Eye (tissue), 1 donor: ENCODE data around the gene BPIFB4.
"Not testable (repeated sequence)": the region's sequence is repeated elsewhere in the genome, so short reads cannot be mapped to it uniquely, and the experiment has no call there.

ENCODE experiments used
- DNase-seq: peaks from one replicate; pipeline ENCODE4 v3.0.0-alpha.2; 2015

BPIFB4 gene

GRCh38 chr20:33079259-33079658 is at the start of gene BPIFB4:
BPIFB4 (plus strand) TSS chr20:33079643; CDS start chr20:33081527, 1,884 bp downstream.
- DNase-seq, result no peak

DNA sequence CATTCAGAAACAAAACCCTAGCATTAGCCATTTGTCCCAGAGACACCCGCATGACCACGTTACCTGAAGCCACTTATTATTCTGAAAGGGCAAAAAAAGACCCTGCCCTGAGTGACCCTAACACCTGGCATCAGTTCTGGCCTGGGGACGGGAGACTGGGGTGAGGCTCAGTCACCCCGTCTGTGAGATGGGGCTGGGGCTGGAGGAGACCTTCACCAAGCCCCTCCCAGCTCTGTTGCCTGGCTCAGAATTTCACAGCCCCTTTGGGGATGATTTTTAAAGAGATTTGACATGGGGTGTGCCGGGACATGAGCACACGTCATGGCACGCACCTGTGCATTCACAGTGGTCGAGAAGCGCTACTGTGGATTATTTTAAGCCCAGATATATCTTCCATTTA is 49.4 kb upstream of the BPIFB4 start:
- DNase-seq, result no peak

DNA sequence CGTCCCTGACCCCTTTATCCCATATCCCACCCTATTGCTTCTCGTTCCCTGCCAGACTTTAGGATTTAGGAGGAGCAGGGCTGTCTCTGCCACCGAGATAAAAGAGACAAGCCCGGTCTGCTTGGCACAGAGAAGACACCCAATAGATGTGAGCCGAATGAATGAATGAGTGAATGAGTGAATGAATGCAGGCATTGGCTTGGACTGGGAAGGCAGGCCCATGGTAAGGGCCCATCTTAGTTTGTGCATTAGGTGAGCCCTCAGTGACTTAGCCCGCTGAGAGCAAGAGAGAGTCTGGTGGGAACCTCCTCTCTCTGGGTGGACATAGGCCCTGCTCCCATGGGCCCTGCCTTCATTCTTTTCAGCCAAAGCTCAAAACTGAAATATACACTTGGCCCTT is 48.9 kb upstream of the BPIFB4 start:
- DNase-seq, result no peak

- DNase-seq, result no peak
Measured at GRCh38 chr20:33031531-33031930, 47.9 kb upstream of the BPIFB4 start, which contains the start of gene BPIFB6. BPIFB6 (plus strand) TSS chr20:33031648; CDS start chr20:33031648, 0 bp downstream.

DNA sequence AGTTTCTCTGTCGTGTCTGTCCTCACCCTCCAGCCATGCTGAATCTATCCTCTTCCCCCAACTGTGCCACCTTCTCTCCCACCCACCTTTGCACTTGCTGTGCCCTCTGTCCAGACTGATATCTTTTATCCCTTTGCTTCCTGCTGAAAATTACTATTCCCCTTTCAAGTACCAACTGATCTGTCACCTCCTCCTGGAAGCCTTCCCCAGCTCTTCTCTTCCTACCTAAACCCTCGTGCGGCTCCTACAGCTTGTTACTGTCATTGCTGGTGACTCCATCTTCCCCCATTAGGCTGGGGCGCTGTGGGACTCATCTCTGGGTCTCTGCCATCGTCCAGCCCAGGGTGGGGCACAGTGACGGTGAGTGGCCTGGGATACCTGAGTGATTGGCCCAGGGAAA is 46.9 kb upstream of the BPIFB4 start:
- no peak for DNase-seq

GRCh38 chr20:33033381-33033780 is 46.1 kb upstream of the BPIFB4 start:
- DNase-seq, result no peak

DNA sequence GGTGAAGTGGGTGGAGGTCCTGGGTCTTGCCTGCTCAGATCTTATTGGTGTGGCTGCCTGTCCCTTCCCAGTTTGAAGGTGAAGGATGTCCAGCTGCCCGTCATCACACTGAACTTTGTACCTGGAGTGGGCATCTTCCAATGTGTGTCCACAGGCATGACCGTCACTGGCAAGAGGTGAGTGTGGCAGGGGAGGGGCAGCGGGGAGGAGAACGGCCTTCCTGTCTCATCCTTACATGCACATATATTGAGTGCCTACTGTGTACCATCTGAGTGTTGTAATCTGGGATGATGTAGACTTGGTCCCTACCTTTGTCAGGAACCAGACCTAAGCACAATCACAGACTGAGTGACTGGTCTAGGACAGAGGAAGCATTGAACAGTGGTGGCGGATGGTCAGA is 45.3 kb upstream of the BPIFB4 start:
- DNase-seq, result no peak

- DNase-seq, result no peak
Measured at GRCh38 chr20:33034901-33035492, 44.4 kb upstream of the BPIFB4 start.

DNA sequence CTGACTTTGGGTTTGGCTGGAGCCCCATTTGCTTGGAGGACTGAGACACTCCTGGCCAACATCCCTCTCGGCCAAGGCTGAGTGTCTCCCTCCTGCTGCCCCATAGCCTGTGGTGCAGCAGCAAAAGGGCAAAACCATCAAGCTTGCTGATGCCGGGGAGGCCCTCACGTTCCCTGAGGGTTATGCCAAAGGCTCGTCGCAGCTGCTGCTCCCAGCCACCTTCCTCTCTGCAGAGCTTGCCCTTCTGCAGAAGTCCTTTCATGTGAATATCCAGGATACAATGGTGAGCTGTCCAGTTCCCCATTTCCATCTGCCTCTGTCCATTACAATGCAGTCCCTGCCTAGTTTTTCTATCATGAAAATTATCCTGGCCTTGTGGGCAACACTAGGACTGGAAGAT is 42.0 kb upstream of the BPIFB4 start:
- no peak for DNase-seq

DNA sequence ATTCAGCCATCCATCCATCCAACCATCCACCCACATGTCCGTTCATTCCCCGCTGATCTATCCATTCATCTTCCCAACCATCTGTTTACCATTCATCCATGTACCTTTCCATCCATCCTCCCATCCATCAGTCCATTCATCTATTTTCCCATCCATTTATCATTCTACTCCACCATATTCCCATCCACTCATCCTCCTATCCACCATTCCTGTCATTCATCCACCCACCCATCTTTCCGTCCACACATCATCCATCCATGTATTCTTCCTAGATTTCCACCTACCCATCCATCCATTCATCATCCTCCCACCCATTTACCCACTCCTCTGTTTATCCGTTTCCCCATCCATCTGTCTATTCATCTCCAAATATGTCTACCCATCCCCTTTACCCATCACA is 41.2 kb upstream of the BPIFB4 start:
- DNase-seq, result no peak

DNA sequence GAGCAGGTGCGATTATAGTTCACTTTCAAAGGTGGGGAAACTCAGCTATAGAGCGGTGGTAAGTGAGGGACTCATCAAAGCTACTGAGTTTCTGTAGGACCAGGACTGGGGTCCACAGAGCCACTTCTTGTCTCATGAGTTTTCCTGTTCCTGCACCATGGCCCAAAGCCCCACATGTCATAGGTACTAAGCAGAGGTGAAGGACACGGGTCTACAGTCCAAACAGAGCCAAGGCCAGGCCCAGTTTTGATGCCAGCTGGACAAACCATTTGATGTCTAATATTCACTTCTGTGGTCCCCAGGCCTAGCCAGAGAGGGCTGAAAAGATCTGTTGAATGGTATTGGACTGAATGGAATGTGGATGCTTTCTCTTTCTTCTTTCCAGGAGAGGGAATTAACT is 37.0 kb upstream of the BPIFB4 start:
- no peak for DNase-seq

GRCh38 chr20:33042983-33043730 is 36.3 kb upstream of the BPIFB4 start:
- DNase-seq, result no peak

GRCh38 chr20:33043731-33044181 is 35.7 kb upstream of the BPIFB4 start:
- no peak for DNase-seq

GRCh38 chr20:33045129-33045721 is 34.2 kb upstream of the BPIFB4 start:
- DNase-seq, result not testable (repeated sequence)

- DNase-seq, result no peak
Measured at GRCh38 chr20:33046412-33046811, 33.0 kb upstream of the BPIFB4 start.

DNA sequence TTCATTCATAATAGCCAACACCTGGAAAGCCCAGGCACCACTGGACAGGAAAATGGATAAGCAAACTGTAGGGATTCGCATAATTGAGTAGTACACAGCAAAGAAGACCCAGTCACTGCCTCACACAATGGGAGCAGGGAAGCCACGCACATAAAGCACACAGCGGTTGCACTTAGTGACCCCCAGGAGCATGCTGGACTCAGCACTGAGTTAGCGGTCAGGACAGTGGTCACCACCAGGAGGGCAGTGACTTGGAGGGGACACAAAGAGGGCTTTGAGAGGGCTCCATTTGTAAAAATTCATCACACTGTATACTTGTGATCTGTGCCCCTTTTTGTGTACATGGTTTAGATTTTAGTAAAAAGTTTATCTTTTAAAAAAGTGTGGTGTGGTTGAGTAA is 28.1 kb upstream of the BPIFB4 start:
- DNase-seq, result no peak

DNA sequence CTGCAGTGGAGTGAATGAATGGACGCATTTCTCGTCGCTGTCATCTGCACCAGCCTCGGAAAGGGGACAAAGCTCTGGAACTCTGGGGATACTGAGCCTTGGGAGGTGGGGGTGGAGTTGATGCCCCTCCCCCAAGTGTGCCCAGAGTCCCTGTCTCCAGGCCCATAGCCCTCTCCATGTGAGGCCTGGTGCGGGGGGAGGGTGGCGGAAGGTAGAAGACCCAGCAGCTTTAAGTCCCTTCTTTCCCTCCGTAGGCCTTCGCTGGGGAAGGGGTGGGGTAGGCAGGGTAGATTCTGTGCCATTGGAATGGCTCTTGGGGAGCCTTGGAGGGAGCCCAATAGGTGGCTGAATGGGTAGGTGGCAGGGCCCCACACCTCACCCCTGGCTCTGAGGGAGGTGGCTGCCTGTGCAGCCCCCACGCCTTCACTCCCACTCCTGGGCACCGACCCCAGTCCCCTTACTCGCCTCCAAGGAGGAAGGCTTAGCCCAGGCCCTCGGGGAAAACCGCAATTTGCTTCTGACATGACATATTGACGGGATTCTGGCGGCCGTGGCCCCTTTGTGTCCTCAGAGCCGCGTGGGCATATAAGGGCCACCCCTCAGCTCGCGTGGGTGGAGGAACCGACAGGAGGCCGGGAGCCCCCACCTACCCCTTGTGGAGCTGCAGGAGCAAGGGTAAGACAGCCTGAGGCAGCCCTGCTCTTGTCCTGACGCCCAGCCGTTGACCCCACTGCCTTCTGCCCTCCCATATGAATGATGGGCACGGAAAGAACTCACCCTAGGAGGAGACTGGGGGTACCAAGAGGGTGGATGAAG is 25.9 kb upstream of the BPIFB4 start, which contains the start of gene BPIFB3:
TSS of gene BPIFB3 (plus strand) at position 613 of the 816 bp plus-strand sequence. CDS start 1,533 bp downstream, outside the sequence.
- no peak for DNase-seq

GRCh38 chr20:33054381-33054780 is 25.1 kb upstream of the BPIFB4 start:
- no peak for DNase-seq

- no peak for DNase-seq
Measured at GRCh38 chr20:33054791-33055190, 24.7 kb upstream of the BPIFB4 start.

DNA sequence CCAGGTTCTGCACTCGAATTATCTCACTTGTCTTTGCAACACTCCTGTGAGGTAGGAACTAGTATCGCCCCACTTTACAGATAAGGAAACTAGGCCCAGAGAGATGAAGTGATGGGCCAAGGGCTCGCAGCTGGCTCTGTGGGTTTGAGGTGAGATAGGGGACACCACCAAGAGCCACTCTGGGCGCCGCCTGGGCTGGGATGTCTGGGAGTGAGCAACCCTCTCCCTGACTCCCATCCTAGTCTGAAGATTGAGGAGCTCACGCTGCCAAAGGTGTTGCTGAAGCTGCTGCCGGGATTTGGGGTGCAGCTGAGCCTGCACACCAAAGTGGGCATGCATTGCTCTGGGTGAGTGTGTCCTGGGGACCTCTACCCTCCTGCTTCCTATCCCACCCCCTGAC is 20.3 kb upstream of the BPIFB4 start:
- no peak for DNase-seq

DNA sequence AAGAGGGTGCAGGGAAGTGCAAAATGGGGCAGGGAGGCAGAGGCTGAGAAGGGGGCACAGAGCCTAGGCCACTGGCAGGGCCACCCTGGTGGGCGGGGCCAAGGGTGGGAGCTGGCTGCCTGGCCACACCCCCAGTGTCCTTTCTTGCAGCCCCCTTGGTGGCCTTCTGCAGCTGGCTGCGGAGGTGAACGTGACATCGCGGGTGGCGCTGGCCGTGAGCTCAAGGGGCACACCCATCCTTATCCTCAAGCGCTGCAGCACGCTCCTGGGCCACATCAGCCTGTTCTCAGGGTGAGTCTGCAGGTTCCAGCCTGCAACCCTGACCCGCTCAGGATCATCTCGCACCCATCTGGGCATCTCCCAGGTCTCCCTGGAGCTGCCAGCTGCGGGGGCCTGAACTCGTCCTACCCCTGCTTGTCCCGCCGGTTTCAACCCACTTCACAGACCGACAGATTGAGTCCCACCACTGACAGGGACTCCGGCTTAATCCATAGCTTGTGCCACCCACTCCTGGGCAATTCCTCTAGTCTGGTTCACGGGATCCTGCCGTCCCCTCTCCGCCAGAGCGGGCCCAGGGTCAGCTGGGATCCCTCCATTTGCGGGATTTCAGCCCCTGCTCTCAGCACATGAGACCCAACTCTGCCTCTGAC is 19.6 kb upstream of the BPIFB4 start:
- DNase-seq, result no peak

DNA sequence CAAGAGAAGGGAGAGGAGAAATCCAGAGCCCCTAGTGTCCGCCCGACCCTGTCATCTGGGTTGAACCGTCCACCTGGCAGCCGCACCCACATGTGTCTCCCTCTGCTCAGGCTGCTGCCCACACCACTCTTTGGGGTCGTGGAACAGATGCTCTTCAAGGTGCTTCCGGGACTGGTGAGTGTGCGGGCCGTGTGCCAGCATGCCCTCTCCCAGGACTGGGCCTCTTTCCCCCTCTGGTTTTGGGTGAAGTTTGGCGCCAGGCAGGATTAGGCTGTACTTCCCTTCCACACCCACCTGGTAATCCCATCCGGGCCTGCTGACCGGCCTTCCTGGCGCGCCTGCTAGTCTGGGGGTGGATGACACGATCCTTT is 17.8 kb upstream of the BPIFB4 start:
- DNase-seq, result no peak
